HG03565 (cell line): ENCODE results near the gene HBG2.
A peak's percentile ranks its signal among the peaks of the same experiment; 100 is the strongest.

ENCODE experiments used
- ATAC-seq: cut with Tn5 transposase; IDR thresholded peaks from one replicate; pipeline ENCODE4 v1.9.1; 2021; ENCODE audit warnings: mild to moderate bottlenecking, moderate library complexity; ENCODE audit not compliant: unreplicated experiment

The HBG2 gene

GRCh38 chr11:5231111-5231510 lies 23.5 kb downstream of the HBG2 start:
- ATAC-seq, result no peak

GRCh38 chr11:5230266-5230665 lies 24.3 kb downstream of the HBG2 start:
- ATAC-seq, result no peak

- no peak for ATAC-seq
These were observed 24.8 kb downstream of the HBG2 start for GRCh38 chr11:5229796-5230195.

GRCh38 chr11:5229356-5229755 lies 25.2 kb downstream of the HBG2 start:
- peak; percentile 33 for ATAC-seq

GRCh38 chr11:5228124-5228523 lies 26.5 kb downstream of the HBG2 start:
- no peak for ATAC-seq

GRCh38 chr11:5227681-5228080 lies 26.9 kb downstream of the HBG2 start:
- no peak for ATAC-seq

GRCh38 chr11:5226732-5227310 lies 27.8 kb downstream of the HBG2 start, which contains the start of gene HBB:
TSS of gene HBB (minus strand) at chr11:5227071. CDS start at chr11:5227021, 50 bp downstream.
- no peak for ATAC-seq

- no peak for ATAC-seq
These were observed 29.1 kb downstream of the HBG2 start for GRCh38 chr11:5225480-5225871.

- ATAC-seq, result no peak
These were observed 29.8 kb downstream of the HBG2 start for GRCh38 chr11:5224538-5225479.

GRCh38 chr11:5223686-5224085 lies 30.9 kb downstream of the HBG2 start:
- ATAC-seq, result no peak

- no peak for ATAC-seq
These were observed 31.4 kb downstream of the HBG2 start for GRCh38 chr11:5223146-5223545.

GRCh38 chr11:5210376-5210885 lies 44.1 kb downstream of the HBG2 start:
- no peak for ATAC-seq

GRCh38 chr11:5204787-5205186 lies 49.8 kb downstream of the HBG2 start:
- ATAC-seq, result peak; percentile 85

- ATAC-seq, result no peak
These were observed 51.2 kb downstream of the HBG2 start for GRCh38 chr11:5203366-5203765.
